M059J (cell line): Measurements from ENCODE around the gene CLEC6A. TPM values are rescaled to one million over a fixed set of nuclear protein-coding genes. Genes with fewer than 3 reads are reported as not detected.
"Not testable (repeated sequence)": the region's sequence is repeated elsewhere in the genome, so short reads cannot be mapped to it uniquely, and the experiment has no call there.

ENCODE experiments used
- DNase-seq: peaks from one replicate; pipeline ENCODE4 v3.0.0-alpha.2; 2012; ENCODE audit warnings: low read depth
- total RNA-seq: library from RNA; depleted of rRNA; stranded (reverse); fragments of >200 nt; shearing (Covaris generic); gene quantifications from 2 replicates; pipeline ENCODE4 v1.2.3, GENCODE V29; 2014; rRNA removed

CLEC6A gene
- total RNA-seq, 1 experiment from 2014 or later, result not detected

- DNase-seq, result no peak
Measured at GRCh38 chr12:8493084-8493483, 37.3 kb downstream of the CLEC6A start.

DNA sequence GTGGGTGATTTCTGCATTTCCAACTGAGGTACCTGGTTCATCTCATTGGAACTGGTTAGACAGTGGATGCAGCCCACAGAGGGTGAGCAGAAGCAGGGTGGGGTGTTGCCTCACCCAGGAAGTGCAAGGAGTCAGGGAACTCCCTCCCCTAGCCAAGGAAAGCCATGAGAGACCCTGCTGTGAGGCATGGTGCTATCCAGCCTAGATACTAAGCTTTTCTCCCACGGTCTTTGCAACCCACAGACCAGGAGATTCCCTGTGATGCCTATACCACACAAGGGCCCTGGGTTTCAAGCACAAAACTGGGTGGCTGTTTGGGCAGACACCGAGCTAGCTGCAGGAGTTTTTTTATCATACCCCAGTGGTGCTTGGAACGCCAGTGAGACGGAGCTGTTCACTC, 39.9 kb downstream of the CLEC6A start:
- not testable (repeated sequence) for DNase-seq

DNA sequence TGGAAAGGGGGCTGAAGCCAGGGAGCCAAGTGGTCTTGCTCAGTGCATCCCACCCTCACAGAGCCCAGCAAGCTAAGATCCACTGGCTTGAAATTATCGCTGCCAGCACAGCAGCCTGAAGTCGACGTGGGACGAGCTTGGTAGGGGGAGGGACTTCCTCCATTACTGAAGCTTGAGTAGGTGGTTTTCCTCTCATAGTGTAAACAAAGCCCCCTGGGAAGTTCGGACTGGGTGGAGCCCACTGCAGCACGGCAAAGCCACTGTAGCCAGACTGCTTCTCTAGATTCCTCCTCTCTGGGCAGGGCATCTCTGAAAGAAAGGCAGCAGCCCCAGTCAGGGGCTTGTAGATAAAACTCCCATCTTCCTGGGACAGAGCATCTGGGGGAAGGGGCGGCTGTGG, 40.3 kb downstream of the CLEC6A start:
- not testable (repeated sequence) for DNase-seq

- no peak for DNase-seq
Measured at GRCh38 chr12:8499616-8500015, 43.9 kb downstream of the CLEC6A start.

- no peak for DNase-seq
Measured at GRCh38 chr12:8501720-8502119, 46.0 kb downstream of the CLEC6A start.

GRCh38 chr12:8504351-8504750, 48.6 kb downstream of the CLEC6A start:
- DNase-seq, result no peak

DNA sequence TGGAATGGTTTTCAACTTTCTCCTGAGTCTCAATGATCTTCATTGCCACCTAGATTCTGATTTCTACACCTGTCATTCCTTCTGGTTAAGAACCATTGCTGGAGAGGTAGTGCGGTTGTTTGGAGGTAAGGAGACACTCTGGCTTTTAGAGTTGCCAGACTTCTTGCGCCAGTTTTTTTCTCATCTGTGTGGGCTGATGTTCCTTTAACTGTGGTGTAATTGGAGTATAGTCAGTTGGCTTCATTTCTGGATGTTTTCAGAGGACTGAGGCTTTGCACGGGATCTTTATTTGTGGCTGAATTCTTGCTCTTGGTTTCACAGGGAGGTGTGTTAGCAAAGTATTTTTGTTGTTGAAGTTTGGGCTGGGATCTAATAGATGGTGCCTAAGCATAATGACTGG, 51.8 kb downstream of the CLEC6A start:
- no peak for DNase-seq

DNA sequence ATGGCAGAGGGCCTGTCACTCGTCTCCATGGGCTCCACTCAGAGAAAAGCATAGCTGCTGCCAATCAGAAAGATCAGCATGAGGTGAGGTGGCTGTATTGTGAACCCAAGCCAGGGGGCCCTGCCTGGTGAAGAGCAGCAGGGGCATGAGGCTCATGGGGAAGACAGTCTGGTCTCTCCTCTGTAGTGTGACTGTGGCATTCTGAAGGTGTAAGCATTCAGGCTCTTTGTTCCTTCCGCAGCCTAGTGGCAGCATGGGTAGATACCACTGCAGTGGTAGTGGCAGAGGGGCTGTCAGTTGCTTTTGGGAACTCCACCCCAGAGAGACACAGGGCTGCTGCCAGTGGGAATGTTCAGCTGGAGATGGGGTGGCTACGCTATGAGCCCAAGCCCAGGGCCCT, 52.5 kb downstream of the CLEC6A start:
- DNase-seq, result no peak

GRCh38 chr12:8508910-8509841, 53.4 kb downstream of the CLEC6A start:
- DNase-seq, result no peak

DNA sequence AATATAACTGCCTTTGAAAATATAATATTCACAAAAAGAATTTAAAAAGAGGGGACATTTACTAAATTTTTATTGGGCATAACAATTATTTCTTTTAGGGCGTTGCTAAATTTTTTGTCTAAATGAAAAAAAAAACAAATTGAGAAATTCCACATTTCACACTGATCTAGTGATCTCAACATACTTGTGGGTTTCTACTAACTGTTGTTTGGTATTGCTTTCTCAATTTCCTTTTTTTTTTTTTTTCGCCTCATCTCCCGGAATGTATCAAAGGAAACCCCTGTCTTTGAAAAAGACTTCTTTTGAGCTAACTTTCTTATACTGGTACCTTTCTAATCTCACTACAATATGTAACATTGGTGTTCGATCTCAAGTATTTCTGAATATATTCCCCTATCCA, 57.5 kb downstream of the CLEC6A start, which contains the start of gene CLEC4D:
CLEC4D (plus strand) TSS at position 248 of the 400 bp plus-strand sequence. CDS start 230 bp downstream, outside the sequence.
- DNase-seq, result no peak

GRCh38 chr12:8517971-8518370, 62.2 kb downstream of the CLEC6A start:
- DNase-seq, result no peak

- DNase-seq, result no peak
Measured at GRCh38 chr12:8519171-8519570, 63.4 kb downstream of the CLEC6A start.

DNA sequence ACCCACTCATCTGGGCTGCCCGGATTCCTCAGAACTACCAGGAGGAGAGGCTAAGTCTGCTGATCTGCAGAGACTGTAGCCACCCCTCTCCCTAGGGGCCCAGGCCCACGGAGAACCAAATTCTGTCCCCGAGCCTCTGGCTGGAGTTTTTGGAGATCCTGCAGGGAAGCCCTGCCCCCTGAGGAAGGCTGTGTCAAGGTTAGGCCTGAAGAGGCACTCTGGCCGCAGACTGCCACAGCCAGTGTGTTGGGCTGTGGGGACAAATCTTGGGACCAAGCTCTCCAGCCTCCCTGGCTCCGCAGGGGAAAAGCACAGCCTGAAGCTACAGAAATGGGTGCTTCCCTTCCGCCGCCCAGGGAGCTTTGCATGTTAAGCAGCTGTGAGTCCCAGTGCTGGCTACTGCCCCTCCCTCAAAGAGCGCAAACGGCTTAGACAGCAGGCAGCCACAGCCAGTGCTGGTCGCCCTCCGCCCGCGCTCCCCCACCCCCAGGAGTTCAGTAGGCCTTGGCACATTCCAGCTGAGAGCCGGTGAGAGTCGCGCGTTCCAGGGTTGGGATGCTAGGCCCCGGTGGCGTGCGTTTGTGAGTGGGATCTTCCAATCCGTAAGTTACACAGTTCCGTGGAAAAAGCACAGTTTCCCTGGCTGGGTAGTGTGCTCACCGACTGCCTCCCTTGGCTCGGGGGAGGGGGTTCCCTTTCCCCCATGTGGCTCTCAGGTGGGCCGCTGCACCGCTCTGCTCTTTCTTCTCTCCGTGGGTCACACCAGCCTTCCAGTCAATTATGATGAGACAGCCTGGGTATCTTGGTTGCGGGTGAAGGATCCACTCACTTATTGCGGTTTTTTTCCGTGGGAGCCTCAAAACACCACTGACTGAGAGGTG, 71.7 kb downstream of the CLEC6A start:
- DNase-seq, result no peak

Other genes starting within 250 kb of the CLEC6A start
- 0.07 TPM in 1 of 2 replicates, not detected in the other for gene FAM90A1, start 228.3 kb upstream of the CLEC6A start, total RNA-seq
- not detected in 2 replicates for gene CLEC4D, start 57.5 kb downstream of the CLEC6A start, total RNA-seq
- gene CLEC4E, start 84.9 kb downstream of the CLEC6A start, total RNA-seq, result not detected in 2 replicates
- not detected in 2 replicates for gene AICDA, start 156.9 kb downstream of the CLEC6A start, total RNA-seq
- not detected in 2 replicates for gene MFAP5, start 206.9 kb downstream of the CLEC6A start, total RNA-seq
- 4.0 and 9.2 TPM in 2 replicates for gene RIMKLB, start 242.0 kb downstream of the CLEC6A start, total RNA-seq